Stimulated activated CD4-positive, alpha-beta T cell treated with anti-CD3 and anti-CD28 coated beads, Interleukin-12 subunit alpha, Interleukin-12 subunit beta, amount 100 ng/mL, for 4 hours (primary cell): ENCODE data around the gene TGM2.

Source experiments
- DNase-seq: peaks from one replicate; pipeline ENCODE4 v3.0.0-alpha.2; 2020

The TGM2 gene

DNA sequence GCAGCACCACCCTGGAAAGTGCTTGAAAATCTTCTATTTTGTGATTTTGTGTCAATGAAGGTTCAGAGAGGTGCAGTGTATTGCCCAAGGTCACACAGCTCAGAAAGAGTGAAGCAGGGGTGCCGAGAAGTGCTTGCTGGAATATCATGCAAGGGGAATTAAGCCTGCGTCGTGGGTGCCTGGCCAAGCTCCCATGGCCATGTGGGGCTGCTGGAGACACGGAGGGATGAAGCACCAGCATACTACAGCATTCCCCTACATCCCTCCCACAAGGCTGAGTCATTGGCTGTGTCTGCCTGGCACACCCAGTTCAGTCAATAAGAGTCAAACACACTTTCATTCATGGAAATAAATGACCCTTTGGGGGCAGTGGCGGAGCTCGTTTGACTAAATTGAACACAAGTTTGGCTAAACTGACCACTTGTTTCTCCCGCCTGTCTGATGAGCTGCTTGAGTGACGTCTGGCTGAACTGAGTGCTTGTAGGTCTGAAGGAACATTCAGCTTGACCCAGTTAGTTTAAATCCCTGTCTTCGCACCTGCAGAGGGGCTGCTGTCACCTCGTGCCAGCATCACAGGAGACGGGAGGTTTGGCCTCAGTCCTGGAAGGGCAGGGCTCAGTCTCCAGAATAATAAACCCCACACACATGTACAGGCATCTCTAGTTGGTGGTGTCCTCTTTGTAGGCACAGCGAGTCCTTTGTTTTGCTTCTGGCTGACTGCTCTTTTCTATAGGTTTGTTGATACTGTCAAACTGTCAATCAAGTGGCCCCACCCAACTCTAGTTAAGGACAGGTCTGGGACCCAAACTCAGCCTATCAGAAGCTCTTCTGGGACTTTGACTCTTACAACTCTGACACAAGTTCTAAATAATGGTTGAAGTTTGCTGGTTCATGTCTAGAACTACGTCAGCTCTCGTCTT is 8.4 kb upstream of the TGM2 start:
- DNase-seq: no peak

DNA sequence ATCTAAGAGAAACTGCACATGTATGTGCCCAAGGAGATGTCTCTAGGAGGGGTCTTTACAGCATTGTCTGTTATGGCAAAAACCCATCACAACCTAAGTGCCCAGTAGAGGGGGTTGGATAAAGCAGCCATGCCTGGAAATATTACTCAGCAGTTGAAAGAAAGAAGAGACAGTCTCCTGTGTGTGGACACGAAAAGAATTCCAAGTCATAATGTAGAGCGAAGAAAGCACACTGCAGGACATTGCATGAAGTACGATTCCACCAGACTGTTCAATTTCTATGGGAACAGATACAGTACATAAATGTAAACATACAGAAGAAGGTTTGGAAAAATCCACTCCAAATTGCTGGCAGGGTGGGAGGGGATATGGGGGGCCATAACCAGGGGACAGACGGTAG is 7.3 kb upstream of the TGM2 start:
- DNase-seq: no peak

DNA sequence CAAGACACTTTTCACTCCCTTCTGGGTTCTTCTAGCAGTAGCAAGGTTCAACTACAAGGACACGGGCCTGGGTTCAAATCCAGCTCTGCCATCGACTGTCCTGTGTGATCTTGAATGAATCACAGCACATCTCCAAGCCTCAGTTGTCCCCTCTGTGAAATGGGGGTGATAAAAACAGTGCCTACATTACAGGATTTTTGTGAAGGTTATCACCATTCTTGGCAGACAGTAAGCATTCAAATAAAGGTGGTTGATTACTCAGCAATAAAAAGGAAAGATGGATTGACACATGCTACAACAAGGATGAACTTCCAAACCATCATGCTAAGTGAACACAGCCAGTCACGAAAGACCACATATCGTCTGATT is 6.6 kb upstream of the TGM2 start:
- DNase-seq: no peak

DNA sequence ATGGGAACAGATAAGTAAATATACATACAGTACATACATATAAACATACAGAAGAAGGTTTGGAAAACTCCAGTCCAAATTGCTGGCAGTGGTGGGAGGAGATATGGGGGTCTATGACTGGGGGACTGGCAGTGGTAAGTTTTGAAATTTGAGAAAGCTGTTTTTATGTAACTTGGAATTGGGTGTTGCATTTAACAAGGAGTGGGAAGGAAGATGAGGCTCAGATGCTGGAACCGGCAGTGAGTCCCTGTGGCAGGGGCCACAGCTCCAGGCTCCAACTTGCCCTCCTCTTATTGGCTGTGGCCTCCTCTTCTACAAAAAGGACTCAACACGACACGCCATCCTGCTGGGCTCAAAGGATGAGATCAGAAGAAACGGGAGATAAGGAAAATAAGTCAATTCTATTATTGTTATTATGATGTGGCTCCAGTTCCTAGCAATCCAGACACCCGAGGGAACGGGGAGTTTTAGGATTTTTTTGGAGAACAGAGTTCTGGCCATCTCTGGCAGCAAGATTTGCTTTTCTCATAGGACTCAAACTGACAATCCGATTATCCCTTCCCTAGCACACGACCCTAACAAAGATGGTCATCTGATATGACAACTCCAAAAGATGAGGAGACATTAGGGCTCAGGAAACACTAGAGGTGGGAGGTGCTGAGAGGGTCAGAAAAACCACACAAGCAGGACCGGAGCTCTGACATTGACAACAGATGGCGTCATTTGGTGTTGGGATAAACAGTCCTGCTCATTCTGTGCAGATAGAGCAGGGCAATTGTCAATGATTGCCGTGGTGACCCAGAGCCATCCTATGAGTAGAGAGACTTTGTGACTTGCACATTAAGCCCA is 6.0 kb upstream of the TGM2 start:
- no peak for DNase-seq

DNA sequence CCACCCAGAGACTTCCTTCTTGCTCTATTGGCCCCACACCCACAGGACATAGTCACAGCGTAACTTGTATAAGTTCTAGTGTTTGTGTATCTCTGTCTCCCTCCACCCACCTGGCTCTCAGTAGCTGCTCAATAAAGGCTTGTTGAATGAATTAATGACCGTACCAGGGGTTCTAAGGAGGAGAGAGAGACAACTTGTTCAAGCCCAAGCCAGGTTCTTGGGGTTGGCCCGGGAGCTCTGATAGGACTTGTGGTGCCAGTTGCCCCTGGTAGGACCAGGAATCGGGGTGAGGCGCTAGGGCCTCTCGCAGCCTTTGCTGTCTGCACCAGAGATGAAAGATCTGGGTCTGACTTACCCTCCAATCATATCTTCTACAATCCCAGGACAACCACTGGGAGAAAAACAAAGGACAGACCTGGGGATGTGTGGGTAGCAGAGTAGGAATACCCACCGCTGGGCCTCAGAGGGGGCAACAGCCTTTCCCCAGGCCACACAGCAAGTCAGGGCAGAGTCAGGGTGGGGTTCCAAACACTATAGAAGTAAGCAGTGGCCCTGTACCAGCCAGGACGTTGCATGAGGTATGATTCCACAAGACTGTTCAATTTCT is 5.3 kb upstream of the TGM2 start:
- no peak for DNase-seq

DNA sequence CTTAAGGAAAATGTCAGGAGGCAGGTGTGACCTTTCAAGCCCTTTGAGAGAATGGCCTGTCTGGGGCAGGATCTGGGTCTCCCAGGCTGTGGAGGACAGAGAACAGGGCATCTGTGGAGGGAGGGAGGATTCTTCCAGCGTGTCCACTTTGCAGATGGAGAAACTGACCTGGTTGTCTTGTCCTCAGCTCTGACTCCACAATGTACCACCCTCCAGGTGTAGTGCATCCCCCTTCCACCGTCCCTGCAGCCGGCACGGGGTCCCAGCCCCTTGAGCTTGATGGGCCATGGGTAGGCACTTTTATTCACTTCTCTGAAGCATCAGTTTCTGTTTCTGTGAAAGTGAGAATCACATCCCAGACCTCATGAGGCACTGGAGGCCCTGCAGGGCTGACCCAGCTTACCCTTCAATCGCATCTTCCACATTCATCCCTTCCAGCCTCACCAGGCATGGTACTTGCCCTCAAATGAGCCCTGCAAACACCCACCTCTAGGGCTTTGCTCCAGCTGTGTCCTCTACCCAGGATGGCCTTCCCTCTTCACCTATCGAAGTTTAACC is 4.6 kb upstream of the TGM2 start:
- DNase-seq: no peak

DNA sequence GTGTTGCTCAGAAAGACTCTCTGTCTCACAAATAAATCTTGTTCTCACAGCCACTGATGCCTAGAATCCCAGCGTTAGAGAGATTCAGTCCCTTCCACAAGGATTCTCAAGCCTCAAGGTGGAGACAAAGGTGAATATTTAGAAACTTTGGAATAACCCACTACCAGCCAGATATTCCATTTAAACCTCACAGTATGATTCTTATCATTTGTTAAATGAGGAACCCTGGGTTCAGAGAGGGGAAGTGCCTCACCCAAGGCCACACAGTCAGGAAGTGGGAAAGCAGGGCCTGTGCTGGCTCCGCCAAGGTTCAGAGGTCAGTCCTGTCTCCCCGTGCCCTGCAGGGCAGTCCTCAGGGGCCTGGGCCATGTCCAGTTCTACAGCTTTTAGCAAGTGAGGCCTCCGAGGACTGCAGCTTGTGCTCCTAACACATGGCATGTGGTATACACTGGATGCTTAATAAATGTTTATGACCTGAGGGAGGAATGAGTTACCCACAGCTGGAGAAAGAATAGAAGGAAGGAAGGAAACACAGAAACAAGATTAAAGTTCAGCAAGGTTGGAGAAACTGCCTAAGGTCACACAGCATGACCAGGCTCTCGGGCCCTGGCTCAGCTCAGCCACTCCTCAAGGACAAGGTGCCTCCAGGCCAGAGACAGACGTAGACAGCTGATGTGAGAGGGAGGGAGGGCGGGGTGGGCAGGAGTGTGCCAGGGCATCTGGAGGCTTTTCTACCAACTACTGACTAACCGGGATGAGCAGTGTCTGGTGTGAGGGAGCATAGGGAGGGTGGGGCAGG is 3.9 kb upstream of the TGM2 start:
- no peak for DNase-seq

DNA sequence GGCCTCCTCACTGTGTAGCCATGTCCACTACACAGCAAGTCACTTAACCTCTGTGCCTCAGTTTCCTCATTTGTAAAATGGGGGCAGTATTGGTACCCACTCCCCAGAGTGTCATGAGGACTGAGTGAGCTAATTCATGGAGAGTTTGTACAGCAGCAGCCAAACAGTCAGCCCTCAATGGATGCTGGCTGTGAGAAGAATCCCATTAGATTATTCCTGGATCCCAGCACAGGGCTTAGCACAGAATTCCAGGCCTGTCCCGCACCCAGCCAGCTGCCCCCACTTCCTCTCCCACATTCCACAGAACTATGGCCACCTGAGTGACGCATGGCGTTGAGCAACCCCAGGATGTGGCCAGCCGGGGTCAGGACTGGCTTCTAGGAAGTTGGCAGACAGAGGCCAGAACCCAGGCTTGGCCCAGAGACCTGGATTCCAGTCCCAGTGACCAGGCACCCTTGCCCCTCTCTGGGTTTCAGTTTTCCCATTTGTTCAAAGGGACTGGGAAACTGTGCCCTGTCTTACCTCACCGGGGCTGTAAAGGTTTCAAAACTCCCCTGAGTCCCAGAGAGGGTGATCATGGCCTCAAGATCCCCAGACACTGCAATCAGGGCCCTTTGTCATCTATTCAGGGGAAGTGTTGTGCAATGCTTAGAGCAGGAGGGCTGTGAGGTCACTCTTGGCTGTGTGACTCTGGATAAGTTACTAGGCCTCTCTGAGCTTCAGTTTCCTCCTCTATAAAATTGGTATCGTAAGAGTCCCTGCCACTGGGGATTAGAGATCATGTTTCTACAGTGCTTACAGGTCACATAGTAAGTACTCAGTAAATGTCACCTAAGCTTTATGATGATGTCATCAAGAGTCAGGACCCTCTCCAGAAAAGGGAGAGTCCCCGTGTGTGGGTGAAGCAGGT is 3.0 kb upstream of the TGM2 start:
- DNase-seq: no peak

DNA sequence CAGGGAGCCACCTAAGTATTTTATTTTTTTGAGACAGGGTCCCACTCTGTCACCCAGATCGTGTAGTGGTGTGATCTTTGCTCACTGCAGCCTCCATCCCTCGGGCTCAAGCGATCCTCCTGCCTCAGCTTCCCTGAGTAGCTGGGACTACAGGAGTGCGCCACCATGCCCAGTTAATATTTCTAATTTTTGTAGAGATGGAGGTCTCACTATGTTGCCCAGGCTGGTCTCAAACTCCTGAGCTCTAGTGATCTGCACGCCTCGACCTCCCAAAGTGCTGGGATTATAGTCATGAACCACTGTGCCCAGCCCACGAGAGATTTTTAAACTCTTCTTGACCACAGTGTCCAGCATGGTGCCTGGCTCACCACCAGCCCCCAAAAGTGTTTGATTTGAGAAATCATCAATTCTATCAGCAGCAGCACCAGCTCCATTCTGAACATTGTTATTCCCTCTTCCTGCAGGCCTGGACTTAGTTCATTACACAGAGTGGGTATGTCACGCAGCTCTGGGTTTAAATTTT is 2.3 kb upstream of the TGM2 start:
- no peak for DNase-seq

DNA sequence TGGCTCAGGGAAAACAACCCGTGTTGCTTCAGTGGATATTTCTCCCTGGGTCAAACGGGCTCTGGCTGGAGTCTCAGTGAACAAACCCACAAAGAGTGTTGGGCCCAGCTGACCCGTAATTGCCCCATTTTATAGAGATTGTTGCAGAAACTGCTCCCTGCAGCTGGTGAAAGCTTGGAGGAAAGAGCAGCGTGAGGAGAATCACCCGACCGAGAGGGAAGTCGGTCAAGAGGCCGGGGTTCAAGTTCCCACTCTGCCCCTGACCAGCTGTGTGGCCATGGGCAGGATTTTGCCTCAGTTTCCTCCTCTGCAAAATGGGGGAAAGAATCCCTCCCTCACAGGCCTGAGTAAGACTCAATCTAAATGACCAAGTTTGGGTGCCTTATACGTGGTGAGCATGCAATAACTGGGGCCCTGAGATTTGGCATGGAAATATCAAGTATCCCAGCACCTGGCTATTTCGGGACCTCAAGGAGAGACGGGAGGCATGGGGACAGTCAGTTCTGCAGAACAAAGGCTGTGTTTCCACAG is 1.7 kb upstream of the TGM2 start:
- no peak for DNase-seq

DNA sequence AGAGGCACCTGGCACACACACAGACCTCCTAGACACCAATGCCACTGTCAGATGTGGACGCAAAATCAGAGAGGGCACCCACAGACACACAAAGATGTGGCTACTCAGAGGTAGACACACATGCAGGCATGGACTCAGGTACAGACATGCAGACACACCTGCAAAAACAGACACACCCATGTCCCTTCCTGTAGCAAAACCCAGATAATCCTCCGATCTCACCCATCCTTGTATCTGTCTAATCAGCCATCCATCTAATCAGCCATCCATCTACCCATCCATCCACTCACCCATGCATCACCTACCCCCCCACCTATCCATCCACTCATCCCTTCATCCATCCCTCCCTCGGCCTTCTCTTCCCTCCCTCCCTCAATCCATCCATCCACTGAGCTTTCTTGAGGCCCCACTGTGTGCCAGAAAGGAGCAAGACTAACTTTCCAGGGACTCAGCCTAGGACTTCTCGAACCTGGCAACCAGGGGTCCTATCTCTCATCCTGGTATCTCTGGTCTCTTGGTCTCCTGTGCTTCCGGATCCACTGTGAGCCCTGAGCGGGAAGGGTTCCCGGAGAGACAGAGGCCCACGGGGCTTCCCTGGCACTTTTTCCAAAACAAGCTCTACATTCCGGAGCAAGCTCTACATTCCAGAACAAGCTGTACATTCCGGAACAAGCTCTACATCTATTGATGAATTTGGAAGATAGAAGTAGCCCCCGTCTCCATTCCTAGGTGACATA is 1.1 kb upstream of the TGM2 start:
- DNase-seq: no peak

DNA sequence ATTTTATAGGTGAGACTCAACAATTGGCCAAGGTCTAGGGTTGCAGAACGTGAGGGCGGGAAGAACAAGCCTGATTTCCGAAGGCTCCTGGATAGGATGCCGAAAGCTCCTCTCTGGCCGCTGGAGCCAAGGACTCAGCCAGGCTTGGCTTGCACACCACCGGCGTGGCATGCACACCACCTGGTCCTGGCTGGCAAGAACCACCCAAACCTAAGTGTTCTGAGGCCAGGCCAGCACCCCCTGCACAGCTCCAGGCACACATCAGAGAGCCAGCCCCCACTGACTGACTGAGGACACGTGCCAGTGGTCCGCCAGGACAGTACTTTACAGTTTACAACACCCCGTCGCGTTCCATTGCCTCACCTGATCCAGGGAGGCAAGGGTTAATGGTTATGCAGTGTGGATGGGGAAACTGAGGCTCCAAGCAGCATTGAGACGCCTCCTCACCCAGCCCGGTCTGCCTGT is 414 bp downstream of the TGM2 start:
- DNase-seq: no peak

DNA sequence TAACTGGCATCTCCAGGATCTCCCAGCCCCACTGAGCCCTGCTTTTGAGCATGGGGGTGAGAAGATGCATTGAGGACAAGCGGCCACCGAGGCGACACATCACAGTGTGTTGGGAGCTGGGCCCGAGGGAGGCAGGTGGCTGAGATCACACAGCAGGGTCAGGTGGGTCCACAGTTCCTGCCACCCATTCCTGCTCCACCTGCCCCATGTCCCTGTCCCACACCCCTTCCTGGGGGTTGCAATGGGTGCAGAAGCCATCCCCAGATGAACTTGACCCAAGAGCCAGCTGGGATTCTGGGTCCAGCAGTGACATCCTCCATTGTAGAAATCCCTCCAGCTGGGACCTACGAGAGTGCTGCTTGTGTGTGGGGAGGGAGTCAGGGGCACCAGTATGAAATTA is 1.0 kb downstream of the TGM2 start:
- no peak for DNase-seq

DNA sequence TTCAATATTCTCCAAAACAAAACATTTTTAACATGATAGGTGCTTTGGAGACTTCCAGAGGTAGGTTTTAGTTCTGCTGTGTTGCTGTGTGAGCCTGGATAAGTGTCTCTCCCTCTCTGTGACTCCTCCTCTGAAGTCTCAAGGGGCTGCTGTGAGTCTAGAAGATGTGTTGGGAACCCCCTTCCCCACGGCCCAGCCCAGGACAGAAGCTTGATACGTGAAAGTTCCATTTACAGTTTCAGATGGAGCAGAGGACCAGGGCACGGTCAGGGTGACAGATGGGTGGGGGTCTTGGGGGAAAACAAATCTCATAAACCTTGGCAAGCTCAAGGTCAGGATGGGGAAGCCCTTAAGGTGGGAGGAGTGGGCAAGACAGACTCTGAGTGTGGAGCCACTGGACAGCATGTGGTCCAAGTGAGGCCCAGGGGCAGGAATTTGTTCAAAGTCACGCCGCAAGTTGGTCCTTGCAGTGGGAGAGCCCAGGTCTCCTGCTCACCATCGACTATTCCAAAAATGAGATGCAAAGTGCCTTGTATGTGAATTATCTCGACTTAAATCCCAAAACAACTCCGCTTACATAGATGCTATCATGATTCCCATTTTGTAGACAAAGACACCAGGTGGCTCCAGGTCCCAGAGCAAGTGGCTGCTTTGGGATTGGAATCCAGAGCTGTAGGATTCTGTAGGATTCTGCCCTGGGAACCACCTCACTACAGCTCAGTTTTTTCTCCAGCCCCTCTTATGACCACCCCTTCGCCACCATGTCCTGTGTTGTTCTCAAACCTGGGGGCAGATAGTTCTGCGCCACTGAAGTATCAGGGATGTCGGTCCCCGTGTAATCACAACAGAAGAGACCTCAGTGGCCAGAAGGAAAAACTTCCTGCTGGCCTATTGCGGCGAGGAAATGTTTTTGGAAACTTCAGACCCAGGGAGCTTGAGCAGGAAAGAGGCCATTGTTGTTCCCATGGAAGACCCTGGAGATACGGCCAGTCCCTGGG is 1.9 kb downstream of the TGM2 start:
- no peak for DNase-seq

DNA sequence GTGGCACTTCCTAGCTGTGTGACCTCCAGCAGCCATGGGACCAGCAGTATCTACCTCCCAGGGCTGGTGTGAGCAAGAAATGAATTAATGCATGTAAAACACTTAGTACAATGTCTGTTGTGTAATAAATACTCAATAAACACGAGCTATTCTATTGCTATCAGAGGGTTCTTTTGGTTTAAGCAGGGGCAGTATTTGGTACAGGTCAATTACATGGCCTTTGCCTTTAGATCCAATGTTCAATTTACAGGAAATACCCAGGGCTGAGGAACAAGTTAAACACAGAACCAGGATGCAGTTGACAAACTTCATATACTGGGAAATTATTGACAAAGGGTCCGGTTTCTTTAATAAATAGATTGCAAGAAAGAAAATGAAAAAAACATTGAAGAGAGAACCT is 2.9 kb downstream of the TGM2 start:
- no peak for DNase-seq

DNA sequence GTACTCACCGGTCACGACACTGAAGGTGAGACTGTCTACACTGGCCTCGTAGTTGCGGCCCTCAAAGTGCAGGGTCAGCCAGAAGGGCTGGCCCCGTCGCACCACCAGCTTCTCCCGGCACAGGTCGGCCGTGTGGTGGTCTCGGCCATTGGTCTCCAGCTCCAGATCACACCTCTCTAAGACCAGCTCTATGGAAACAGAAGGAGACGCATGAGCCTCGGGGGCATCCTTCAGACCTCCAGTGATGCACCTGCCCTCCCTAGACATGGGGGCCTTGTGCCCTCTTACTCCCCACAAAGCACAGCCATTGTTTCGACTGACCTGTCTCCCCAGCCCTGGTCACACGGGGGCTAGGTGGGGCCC is 3.7 kb downstream of the TGM2 start:
- DNase-seq: no peak

DNA sequence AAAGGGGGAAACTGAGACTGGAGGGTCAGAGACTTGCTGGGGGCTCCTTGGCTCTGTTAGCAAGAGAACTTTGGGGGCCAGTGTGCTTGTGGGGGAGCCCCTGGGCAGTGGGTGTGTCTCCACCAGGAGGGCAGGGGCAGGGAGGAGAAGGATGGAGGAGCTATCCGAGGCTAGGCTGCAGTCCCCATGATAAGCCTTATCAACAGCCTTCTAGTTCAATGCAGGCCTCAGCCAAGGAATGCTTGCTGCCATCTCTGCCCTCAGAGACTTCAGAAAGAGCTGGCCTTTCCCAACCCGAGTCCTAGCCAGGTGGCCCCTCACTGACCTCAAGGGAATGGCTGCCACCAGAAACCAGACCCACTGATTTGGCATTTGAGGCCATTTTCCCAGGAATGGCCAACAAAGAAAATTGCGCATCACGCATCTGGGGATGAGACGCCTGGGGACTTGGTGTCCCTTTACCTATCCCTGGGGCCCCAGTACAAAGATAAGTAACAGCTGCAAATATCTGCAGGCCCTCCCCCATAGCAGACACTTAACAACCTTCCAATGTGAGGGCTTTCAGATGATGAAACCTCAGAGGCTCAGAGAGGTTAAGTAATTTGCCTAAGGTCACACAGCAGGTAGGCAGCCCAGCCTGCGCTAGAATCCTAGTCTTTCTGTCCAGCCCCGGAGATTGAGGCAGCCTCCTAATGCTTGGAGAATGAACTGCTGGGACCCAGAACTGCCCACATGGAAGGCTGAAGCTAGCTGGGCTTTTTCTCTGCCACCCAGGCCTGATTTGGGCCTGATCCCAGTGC is 4.9 kb downstream of the TGM2 start:
- DNase-seq: no peak

DNA sequence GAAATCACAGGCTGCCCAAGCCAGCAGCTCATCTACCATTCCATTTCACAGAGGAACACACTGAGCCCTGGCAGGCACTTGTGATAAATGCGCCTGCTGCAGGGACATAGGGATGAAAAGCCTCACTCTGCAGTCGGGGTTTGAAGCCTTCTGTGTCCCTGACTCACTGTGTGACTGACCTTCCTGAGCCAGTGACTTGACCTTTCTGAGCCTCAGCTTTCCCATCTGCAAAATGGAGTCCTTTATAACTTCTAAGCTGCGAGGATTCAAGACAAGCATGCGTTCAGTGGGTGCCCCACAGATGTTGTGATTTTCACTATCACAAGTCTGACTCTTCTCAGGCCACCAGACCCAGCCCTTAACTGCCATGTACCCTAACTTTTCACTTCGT is 5.5 kb downstream of the TGM2 start:
- no peak for DNase-seq
